Ureter (tissue), 1 donor: Measurements from ENCODE around the gene OS9. TPM values are rescaled to one million over a fixed set of nuclear protein-coding genes. Genes with fewer than 3 reads are reported as not detected.

Experiments
- DNase-seq: peaks from one replicate; pipeline ENCODE4 v3.0.0-alpha.2; 2020; ENCODE audit warnings: low spot score
- total RNA-seq: library from RNA; stranded (reverse); gene quantifications from one replicate; pipeline ENCODE4 v1.2.4, GENCODE V29; 2023
- donor health status: DM: yes; HTN: yes; CAD: no.

Gene OS9
- total RNA-seq, 1 donor from 2014 or later, result 201 TPM

- DNase-seq, result no peak
These were observed 71.9 kb downstream of the OS9 start for GRCh38 chr12:57765698-57766463.

- DNase-seq, result no peak
These were observed 72.8 kb downstream of the OS9 start, which contains the start of gene CYP27B1 for GRCh38 chr12:57766464-57767304. TSS of gene CYP27B1 (minus strand) at chr12:57767078. CDS start at chr12:57767041, 37 bp downstream.

GRCh38 chr12:57767305-57767698, 73.4 kb downstream of the OS9 start:
- no peak for DNase-seq

GRCh38 chr12:57767876-57768275, 73.9 kb downstream of the OS9 start:
- DNase-seq, result no peak

- no peak for DNase-seq
These were observed 75.7 kb downstream of the OS9 start for GRCh38 chr12:57769594-57769993.

- DNase-seq, result no peak
These were observed 76.8 kb downstream of the OS9 start for GRCh38 chr12:57770734-57771133.

Other genes starting within 250 kb of the OS9 start
- 0.23 TPM for gene INHBE, start 238.8 kb upstream of the OS9 start, total RNA-seq
- gene GLI1, start 234.3 kb upstream of the OS9 start, total RNA-seq, result 4.2 TPM
- gene ARHGAP9, start 214.3 kb upstream of the OS9 start, total RNA-seq, result 10.0 TPM
- 327 TPM for gene MARS1, start 206.1 kb upstream of the OS9 start, total RNA-seq
- 30.8 TPM for gene DDIT3, start 173.6 kb upstream of the OS9 start, total RNA-seq
- 177 TPM for gene MBD6, start 171.3 kb upstream of the OS9 start, total RNA-seq
- gene DCTN2, start 146.9 kb upstream of the OS9 start, total RNA-seq, result 104 TPM
- 0.99 TPM for gene KIF5A, start 144.1 kb upstream of the OS9 start, total RNA-seq
- gene PIP4K2C, start 102.9 kb upstream of the OS9 start, total RNA-seq, result 48.0 TPM
- gene DTX3, start 89.3 kb upstream of the OS9 start, total RNA-seq, result 40.0 TPM
- 41.5 TPM for gene ARHGEF25, start 82.7 kb upstream of the OS9 start, total RNA-seq
- gene B4GALNT1, start 60.9 kb upstream of the OS9 start, total RNA-seq, result 3.3 TPM
- gene AGAP2, start 44.6 kb downstream of the OS9 start, total RNA-seq, result 2.8 TPM
- gene TSPAN31, start 50.9 kb downstream of the OS9 start, total RNA-seq, result 45.6 TPM
- 86.5 TPM for gene CDK4, start 58.2 kb downstream of the OS9 start, total RNA-seq
- gene MARCHF9, start 61.0 kb downstream of the OS9 start, total RNA-seq, result 12.1 TPM
- 1.6 TPM for gene CYP27B1, start 72.9 kb downstream of the OS9 start, total RNA-seq
- gene METTL1, start 78.0 kb downstream of the OS9 start, total RNA-seq, result 50.1 TPM
- gene EEF1AKMT3, start 78.5 kb downstream of the OS9 start, total RNA-seq, result 9.8 TPM
- gene TSFM, start 88.7 kb downstream of the OS9 start, total RNA-seq, result 32.9 TPM
- 5.2 TPM for gene AVIL, start 124.6 kb downstream of the OS9 start, total RNA-seq
- gene CTDSP2, start 152.6 kb downstream of the OS9 start, total RNA-seq, result 130 TPM
- gene ATP23, start 247.4 kb downstream of the OS9 start, total RNA-seq, result 8.5 TPM